NK-92 (cell line): ENCODE measurements around the gene PLOD1.

Experiments
- DNase-seq: peaks from one replicate; lab custom pipeline; 2025; ENCODE audit not compliant: unreplicated experiment; lab: John Stamatoyannopoulos, UW

The PLOD1 gene

GRCh38 chr1:11978301-11978700 is 43.8 kb downstream of the PLOD1 start:
- DNase-seq: no peak

- DNase-seq: no peak
Observed at GRCh38 chr1:11979028-11979850, 44.7 kb downstream of the PLOD1 start.

- peak; percentile 61 for DNase-seq
Observed at GRCh38 chr1:11979851-11980675, 45.5 kb downstream of the PLOD1 start, which contains the start of gene MFN2. Gene MFN2, plus strand, starts transcription at chr1:11980444. Its CDS starts 8,725 bp downstream, at chr1:11989169.

GRCh38 chr1:11980676-11980972 is 46.1 kb downstream of the PLOD1 start:
- DNase-seq: no peak

GRCh38 chr1:11981378-11982009 is 47.0 kb downstream of the PLOD1 start:
- no peak for DNase-seq

GRCh38 chr1:11982010-11982392 is 47.5 kb downstream of the PLOD1 start:
- no peak for DNase-seq

GRCh38 chr1:11984121-11984520 is 49.6 kb downstream of the PLOD1 start:
- no peak for DNase-seq

GRCh38 chr1:11984576-11984975 is 50.1 kb downstream of the PLOD1 start:
- no peak for DNase-seq

GRCh38 chr1:11985171-11985570 is 50.7 kb downstream of the PLOD1 start:
- DNase-seq: no peak

- DNase-seq: no peak
Observed at GRCh38 chr1:11985851-11986250, 51.3 kb downstream of the PLOD1 start.

GRCh38 chr1:11989669-11990068 is 55.2 kb downstream of the PLOD1 start:
- DNase-seq: no peak

GRCh38 chr1:11990303-11991032 is 56.0 kb downstream of the PLOD1 start:
- DNase-seq: no peak

- DNase-seq: no peak
Observed at GRCh38 chr1:11991969-11992676, 57.6 kb downstream of the PLOD1 start.

- DNase-seq: no peak
Observed at GRCh38 chr1:11997081-11997850, 62.7 kb downstream of the PLOD1 start.

- DNase-seq: no peak
Observed at GRCh38 chr1:11998636-11999035, 64.1 kb downstream of the PLOD1 start.

- DNase-seq: no peak
Observed at GRCh38 chr1:11999236-11999635, 64.7 kb downstream of the PLOD1 start.

GRCh38 chr1:12001249-12001917 is 66.9 kb downstream of the PLOD1 start:
- no peak for DNase-seq

- DNase-seq: no peak
Observed at GRCh38 chr1:12001996-12002493, 67.5 kb downstream of the PLOD1 start.

- DNase-seq: no peak
Observed at GRCh38 chr1:12003762-12004161, 69.2 kb downstream of the PLOD1 start.
